WI38 (cell line): ENCODE measurements around the gene SERPINE1.

Experiments
- H3K4me3 ChIP-seq: 2 replicates; pipeline ENCODE4 v1.5.1; 2011; ENCODE audit warnings: low read depth, mild to moderate bottlenecking, control low read depth, low read length
- CTCF ChIP-seq: IDR thresholded peaks from 2 replicates; pipeline ENCODE4 v1.5.1; 2012; ENCODE audit warnings: low read depth, mild to moderate bottlenecking, control low read depth, low read length

The SERPINE1 gene

GRCh38 chr7:101126651-101127459 lies at the start of gene SERPINE1:
Gene SERPINE1, plus strand, starts transcription at chr7:101127104. Its CDS starts 1,290 bp downstream, at chr7:101128394.
- TF ChIP-seq CTCF, result peak; percentile 24; the same call in 1 of the 2 replicates

DNA sequence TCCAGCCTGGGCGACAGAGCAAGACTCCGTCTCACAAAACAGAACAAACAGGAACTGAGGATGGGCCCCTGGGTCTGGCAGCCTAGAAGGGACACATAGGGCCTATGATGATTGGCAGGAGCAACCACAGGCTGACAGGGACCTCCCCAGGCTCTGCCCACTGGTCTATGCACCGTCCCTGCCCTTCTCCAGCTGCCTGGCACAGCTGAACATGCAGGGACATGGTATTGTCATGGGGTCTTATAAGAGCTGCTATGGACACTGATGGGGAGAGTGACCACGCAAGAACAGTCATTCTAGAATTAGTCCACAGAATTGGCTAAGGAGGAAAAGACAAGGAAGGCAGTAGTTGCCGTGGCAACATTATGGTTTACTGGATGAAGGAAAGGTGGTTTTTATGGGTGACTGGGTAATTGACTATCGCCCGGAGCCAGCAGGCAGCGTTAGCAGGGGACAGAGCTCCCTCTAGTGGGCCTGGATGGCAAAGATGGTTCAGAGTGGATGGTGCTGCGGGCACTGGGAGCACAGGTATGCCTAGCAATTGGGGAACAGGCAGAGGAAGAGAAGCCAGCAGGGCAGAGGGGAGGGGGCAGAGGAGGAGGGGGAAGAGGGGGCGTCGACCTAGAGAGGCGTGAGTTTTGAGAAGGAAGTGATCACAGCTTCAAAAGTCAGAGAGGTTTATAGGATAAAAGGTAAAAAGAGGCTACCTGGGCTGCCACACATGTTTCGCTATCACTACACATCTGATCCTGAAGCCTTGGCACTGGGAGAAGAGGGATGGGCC lies 49.4 kb upstream of the SERPINE1 start:
- TF ChIP-seq CTCF, result peak; percentile 96
- H3K4me3 ChIP-seq, result no peak overlapping the region

More at GRCh38 chr7:101126651-101127459, at the start of gene SERPINE1:
- H3K4me3 ChIP-seq, result peak within 1 kb of the TSS; percentile 95

GRCh38 chr7:101081432-101081831 lies 45.5 kb upstream of the SERPINE1 start:
- H3K4me3 ChIP-seq, result no peak overlapping the region
- TF ChIP-seq CTCF, result no peak

- no peak for TF ChIP-seq CTCF
- peak overlapping the region; percentile 88 for H3K4me3 ChIP-seq
Measured at GRCh38 chr7:101084865-101085161, 42.1 kb upstream of the SERPINE1 start.

- peak within 1 kb of the TSS; percentile 88 for H3K4me3 ChIP-seq
- TF ChIP-seq CTCF, result no peak
Measured at GRCh38 chr7:101085162-101085964, 41.5 kb upstream of the SERPINE1 start, which contains the start of gene TRIM56. Gene TRIM56, plus strand, starts transcription at chr7:101085481. Its CDS starts 1,832 bp downstream, at chr7:101087313.

- H3K4me3 ChIP-seq, result no peak overlapping the region
- TF ChIP-seq CTCF, result no peak
Measured at GRCh38 chr7:101087334-101088068, 39.4 kb upstream of the SERPINE1 start.
